Endometrium (tissue), 2 donors: ENCODE data around the gene WRAP73.

Experiments
- FAIRE-seq: peaks from 2 replicates; lab custom pipeline; 2012; peaks lifted over from hg19 to GRCh38; lab: Jason Lieb, UNC
- donor health status: control.
- donor health status: control.

The WRAP73 gene

DNA sequence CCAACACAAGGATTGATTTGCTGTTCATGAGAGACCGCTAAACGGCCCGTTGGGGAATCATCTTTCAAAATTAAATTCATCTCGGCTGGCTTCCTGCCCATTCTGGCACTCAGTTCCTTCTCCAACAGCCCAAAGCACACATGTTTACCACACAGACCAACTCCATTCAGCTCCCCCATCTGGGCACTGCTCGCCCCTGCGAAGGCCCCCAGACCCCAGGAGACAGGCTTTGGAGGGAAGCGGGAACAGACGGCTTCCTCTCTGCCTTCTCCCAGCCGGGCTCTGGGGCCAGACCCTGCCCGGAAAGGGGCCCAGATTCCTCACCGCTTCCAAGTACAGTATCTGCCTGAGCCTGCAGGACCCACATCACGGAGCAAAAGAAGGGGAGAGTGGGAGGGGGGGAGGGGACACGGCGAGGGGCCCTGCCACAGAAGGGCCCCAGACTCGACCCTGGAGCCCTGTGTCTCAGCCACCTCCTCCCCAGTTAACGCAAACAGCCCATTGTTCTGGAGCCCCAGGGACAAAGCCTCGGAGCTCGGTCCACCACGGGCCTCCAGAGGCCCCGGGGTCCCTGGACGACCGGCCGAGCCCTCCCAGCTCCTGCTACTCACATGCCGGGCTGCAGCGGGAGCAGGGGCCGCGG is 39.3 kb downstream of the WRAP73 start:
- no peak for FAIRE-seq

DNA sequence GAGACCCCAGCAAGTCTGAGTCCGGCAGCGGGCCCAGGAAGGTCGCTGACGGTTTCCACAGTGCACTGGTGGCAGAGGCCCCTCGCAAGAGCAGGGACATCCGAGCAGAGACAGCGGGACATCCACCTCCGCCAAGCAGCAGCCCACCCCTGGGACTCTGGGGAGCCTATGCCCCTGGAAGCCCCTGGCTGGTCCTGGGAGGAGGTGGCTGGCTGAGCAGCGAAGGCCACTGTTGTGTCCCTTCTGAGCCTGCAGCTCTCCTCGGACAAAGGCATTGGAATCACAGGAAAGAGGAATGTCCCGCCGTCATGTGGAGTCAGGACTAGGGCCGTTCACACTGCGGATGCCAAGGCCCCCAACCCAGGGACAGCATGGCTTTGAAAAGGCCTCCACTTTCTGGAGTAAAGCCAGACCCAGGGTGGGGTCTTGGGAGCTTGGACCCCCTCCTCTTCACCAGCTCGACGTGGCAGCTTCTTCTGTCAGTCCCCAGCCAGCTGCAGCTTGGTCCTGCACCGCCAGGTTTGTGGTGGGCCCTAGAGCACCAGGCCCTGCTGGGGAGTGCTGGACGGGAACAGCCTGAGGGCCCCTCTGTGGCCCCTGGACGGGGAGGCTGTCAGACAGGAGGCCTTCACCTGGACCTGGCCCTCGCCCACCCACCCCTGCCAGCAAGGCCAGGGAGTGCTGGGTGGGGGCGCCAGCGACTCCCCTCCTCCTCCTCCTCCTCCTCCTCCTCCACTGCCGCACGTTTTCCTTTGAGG is 40.0 kb downstream of the WRAP73 start:
- no peak for FAIRE-seq

DNA sequence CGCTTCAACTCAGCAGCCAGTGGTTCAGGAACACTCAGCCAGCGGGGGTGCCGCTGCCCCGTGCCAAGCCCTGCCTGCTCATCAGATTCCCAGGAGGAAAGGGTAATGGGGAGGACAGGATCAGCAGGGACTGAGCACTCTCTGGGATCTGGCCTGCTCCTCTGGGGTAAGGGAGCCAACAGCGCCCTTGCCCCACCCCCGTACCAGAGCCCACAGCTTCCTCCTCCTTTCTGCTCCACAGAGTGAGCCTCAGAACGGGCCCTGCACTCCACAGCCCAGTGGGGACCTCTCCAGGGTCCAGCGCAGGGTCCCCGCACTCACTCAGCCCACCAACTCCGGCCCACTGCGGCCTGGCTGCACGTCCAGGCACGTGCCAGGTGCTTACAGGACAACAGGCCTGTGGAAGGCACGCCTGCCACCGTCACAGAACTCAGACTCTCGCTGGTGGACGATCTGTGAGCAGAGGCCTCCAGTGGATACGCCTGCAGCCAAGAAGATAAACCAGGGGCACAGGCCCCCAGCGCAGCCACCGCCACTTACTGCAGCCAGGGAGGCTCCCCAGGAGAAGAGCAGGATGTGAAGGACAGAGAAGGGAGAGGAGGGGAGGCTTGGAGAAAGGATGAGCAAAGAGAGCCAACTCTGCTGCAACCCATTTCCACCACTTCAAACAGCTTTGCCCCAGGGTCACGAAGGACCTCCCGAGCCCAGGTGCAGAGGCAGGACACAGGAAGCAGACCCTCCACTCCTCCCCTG is 40.7 kb downstream of the WRAP73 start:
- no peak for FAIRE-seq

DNA sequence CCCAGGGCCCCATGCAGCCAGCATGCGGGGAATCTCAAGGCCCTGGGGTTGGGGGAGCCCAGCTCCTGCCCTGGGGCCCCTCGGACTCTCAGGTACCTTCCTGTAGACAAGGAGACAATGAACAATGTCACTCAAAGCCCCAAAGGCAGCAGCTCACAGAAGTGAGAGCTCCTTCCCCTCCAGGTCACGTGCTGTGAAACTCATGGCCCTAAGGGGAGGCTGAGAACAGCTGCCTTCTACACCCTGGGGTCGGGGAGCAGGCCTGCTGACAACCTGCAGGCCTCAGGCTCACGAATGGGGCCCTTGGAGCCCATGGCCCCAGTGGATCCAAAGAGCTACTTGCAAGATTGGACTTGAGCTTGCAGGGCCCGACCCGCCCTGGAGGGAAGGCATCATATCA is 41.7 kb downstream of the WRAP73 start:
- FAIRE-seq, result no peak

DNA sequence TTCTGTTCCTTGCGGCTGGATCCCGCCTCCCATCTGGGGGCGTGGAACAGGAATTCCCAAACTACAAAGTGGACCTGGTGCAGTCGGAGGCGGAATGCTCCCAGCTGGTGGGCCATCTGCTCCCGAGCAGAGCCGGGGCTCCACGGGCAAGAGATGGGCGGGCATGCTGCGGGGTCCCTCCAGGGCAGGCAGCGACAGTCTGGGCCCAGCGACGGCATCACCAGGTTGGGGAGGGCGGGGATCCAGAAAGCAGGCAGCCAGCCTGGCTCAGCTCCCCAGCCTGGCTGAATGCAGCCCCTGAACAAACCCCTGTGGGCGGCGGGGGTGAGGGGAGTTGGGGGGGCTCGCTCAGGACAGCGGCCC is 42.2 kb downstream of the WRAP73 start:
- no peak for FAIRE-seq

DNA sequence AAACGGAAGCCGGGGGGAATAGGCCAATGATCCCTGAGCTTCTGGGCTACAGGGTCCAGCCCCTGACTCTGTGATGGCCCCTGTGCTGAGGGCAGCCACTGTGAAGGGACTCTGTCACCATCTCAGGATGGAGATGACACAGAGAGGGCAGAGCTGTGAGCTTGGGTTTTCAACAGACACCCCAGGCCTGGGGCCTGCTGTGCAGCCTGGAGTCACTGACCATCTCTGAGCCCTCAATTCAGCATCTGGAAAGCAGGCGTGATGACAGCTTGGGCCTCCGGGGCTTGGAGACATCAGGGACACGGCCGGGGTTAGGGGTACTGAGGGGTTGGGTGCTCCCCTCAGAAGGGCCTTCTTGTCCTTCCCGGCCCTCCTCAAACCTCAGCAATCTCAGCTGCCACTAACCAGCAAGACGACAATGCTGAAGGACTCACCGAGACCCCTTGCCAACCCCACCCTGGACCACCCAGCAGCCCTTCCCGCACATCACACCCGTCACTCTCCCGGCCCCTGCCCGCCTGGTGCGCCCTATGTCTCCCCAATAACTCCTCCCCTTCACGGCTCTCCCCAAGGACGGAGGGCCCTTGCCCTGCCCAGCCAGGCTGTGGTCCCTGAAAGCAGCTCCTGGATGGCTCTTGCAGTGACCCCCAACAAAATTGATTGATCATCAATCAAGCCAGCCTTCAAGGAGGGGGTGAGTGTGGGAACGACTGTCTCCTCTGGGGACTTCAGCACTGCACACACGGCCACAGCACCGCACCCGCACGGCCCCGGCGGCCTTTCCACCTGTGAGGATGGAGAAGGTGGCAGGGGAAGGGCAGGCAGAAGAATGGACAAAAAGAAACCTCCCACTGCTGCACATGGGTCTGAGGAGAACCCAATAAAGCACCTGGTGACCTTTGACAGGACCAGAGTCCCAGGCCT is 42.9 kb downstream of the WRAP73 start:
- FAIRE-seq, result no peak

DNA sequence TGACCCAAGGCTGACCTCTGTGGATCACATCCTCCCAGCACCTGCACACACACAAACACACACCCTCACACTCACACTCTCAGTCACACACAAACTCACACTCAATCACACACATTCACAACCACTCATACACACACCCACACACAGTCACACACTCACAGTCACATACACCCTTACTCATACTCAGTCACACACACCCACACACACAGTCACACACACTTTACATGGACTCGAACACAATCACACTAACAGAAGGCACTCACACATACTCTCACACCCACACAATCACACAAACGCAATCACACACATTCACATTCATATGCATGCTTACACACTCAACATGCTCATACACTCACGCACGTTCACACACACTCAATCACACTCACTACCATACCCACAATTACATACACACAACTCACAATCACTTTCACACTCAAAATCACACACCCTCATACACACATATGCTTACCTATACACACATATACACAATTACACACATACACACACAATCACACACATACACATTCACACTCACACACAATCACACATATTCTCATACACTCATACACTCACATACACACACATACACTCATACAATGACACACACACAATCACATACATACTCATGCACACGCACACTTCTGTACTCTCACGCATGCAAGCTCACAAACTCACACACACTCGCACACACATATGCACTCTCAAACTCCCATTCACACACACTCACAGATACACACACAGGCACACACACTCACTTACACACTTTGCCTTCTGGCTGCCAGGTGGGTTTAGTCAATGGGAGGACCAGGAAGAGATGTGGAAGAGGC is 44.7 kb downstream of the WRAP73 start:
- FAIRE-seq, result no peak

DNA sequence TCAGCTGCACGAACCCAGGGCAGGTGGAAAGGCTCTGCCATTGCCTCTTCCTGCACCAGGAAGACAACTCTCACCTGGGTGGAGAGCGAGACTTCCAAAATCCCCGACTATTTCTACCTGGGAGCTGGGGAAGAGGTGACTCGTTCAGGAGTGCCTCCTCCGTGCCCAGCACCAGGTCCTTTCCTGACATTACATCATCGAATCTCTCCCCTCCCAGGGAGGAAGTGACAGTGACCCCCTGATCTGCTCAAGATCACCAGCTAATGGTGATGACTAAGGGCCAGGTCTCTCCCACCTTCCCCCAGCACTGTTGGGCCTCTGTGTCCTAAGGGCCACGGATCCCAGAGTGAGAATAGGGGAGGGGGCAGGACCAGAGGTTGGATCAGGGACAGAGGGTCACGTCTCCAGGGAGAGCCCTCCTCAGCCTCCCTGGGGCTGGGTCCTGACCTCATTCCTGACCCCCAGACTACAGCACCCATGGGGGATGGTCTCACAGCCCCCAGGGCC is 45.4 kb downstream of the WRAP73 start:
- no peak for FAIRE-seq

DNA sequence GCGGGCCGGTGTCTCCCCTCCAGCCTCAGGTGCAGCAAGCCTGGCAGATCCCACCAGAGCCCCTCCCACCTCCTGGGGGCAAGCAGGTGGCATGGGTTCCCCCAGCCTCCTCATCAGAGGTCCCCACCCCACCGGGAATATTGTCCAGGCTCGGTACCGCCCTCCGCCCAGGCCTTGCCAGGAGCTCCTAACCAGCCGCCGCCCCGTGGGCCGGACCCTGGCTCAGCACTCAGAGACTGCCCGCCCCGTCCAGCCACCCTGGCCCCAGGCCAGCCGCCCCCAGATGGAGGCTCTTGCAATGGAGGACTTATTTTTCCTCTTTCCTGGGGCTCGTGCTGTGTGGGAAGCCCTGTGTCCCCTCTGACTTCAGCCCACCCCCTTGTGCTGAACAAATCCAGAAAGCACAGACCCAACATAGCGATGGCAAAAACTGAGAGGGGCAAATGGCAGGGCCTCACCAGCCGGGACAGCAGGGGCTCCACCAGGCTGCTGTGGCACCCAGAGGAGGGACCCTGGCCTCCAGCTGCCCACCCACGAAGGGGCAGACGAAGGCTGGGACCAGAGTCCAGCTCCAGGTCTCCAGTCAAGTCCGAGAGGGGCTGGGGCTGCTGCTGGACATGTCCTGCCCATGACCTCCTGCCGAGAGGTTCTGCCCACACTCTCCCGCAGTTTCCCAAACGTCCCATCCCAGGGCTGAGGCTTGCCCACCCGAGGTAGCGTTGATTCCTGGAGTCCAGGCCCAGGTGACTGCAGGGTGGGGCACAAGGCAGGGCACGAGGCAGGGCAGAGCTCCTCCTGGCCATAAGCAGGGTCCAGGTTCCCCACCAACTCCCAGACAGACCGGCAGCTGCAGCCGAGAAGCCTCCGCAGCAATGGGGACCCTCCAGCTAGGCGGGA is 46.1 kb downstream of the WRAP73 start:
- FAIRE-seq, result no peak

DNA sequence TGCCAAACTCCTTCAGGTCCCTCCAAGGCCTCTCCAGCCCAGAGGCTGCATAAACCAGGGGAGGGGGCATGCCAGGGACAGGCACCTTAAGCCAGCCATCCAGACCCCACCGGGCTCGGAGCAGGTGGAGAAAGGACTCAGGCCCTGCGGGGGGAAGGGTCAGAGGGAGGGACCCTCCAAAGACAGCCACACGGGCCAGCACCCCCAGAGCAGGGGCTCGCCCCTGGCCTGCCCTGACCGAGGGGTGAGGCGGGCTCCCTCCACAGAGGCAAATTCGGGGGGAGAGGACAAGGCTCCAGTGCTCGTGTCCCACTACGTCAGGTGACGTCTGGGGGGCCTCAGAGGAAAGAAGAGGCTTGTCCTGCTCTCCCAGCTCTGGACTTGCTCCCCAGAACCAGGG is 46.7 kb downstream of the WRAP73 start:
- no peak for FAIRE-seq

DNA sequence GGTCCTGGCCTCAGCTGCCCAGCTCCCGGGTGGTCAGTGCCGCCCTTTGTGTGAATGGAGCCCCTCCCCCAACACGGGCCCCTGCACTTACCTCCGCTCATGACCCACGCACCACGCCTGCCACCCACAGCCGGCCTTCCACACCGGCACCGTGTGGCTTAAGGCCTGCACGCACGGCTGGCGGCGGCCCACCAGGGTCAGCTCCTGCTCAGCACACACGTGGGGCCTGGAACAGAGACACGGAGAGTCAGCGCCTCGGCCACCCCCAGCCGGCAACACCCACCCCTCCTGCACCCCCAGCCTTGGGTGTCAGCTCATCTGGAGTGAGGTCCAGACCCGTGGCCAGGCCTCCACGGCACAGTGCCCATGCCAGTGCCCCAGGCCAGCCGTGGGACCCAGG is 47.5 kb downstream of the WRAP73 start:
- FAIRE-seq, result no peak

DNA sequence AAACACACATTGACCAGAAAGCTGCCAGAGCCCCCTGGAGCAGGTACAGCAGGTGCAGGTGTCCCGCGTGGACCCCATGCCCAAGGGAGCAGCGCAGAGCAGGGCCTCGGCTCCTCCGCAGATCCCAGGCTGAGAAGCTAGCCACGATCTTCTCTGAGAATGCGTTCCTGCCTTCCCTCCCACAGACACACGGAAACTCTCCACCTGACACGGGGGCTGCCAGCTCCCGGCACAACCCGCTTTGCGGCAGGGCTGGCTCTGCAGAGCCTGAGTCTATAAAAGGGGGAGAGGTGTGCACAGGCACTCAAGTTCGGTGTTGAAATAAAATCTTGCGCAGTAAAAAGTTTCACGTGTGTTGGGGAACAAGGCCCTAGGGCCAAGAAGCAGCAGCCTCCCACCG is 48.2 kb downstream of the WRAP73 start:
- no peak for FAIRE-seq

DNA sequence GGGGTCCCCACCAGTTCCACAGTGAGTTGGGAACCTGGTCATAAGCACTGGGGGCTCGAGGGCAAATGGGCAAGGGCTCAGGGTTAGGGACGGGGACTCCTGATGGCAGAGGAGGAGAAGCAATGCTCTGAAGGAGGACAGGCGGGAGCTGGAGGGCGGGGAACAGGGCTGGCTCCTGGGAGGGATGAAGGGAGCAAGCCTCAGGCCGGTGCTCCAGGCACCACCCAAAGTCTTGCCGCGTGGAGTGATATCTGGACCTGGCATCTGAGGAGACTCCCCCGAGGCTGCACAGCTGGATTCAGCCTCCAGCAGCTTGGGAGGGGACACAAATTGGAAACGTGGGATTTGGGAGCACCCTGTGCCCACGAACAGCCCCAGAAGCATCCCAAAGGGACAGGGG is 49.5 kb downstream of the WRAP73 start:
- no peak for FAIRE-seq

DNA sequence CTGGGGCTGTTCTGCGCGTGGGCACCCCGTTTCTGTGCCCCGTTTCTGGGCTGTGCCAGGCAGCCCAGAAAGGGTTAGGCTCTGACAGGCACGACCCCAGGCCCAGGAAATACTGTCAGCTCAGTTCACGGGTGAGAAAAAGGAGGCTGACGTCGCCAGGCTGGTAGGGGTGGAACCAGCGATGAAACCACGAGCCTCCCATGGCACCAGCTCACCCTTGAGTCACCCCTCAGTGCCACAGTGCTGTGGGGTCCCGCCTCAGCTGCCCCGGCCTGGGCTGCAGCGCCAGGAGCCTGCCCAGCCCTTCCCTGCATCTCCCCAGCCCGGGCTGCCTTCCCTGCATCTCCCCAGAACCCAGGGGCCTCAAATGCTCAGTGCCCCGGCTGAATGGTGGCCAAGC is 50.1 kb downstream of the WRAP73 start:
- no peak for FAIRE-seq

DNA sequence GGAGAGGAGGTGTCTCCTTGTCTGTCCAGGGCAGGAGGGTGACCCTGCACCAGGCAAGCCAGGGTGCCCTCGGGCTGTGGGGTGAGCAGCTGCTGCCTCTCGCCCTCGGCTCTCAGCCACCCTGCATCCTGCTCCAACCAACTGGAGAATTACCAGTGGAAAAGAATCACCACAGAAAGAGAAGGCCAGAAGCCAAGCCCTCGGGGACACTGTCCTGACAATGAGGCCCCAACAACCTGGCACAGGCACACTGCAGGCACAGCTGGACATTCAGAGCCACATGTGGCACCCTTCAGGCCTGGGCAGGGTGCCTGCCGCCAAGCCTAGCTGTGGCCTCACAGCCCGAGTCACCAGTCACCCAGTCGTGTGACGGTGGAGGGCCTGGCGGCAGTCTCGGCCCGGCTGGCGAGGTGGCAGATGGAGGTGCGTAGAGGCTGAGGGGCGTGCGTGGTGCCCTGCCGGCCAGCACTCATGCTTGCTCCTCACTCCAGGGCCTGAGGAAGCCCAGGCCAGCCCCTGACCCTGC is 50.6 kb downstream of the WRAP73 start:
- FAIRE-seq, result no peak

DNA sequence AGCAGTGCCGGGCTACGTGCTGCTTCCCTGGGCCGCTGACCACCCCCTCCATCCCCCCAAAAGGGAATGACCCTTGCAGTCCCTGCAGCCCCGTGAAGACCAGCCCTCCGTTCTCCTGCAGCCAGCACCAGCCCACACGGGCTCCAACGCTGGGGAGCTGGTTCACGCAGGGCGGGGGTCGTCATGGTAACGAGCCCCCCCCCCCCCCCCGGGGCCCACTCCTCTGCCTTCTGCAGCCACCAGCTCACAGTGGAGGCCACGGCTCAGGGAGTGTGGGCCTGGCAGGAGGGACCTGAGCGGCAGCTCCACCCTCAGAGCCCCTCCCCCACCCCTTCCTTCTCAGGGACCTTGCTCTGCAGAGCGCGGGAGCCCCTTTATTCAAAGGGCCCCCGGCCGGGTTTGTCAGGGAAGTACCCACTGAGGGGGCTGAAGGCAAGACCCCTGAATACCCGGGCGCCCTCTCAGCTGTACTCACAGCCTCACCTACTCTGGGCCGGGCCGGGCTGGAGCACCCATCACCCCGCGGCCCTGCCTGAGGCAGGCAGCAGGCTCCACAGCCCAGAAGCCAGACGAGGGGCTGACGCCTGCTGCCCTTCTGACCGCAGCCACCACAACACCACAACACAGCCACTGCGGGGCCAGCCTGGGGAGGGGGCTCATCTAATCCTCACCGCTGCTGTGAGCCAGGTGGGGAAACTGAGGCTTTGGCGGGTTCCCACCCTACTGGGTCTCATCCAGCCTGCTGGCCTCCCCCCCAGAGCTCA is 51.2 kb downstream of the WRAP73 start:
- no peak for FAIRE-seq

DNA sequence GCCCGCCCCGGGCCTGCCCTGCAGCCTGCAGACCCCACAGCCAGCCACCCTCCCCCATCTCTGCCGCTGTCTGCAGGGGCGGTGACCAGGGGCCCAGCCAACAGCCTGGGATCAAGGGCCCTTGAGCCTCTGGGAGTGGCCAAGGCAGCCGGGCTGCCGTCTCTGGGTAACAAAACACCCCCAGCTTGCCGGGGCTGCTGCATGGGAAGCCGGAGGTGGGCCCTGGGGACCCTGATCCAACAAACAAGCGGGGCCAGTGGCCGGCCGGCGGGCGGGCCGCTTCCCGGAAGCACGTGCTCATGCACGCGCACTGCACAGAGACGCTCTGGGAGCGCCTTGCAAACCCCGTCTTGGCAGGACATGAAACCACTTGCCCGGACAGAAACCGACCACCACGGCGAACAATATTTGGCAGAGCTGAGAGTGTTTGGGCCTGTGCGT is 51.8 kb downstream of the WRAP73 start:
- no peak for FAIRE-seq

DNA sequence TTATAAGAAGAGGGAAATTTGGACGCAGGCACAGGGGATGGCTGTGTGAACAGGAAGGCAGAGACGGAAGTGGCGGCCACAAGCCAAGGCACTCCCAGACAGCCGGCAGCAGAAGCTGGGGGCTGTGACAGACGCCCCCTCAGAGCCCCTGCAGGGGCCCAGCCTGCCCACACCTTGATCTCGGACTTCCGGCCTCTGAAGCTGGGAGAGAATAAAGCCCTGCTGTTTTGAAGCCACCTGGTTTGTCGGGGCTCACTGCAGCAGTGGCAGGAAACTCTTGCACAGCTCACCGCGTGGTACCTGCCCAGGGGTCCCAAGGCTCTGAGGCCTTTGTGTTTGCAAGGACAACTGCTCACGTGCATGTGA is 52.3 kb downstream of the WRAP73 start:
- no peak for FAIRE-seq
